Erythroblast (primary cell): Measurements from ENCODE around the gene ALDH1L2.

Experiments
- GATA1 ChIP-seq: IDR thresholded peaks from 2 replicates; pipeline ENCODE4 v1.6.1; 2011; ENCODE audit warnings: low read depth, mild to moderate bottlenecking, control low read depth, low read length, moderate library complexity
- POLR2A ChIP-seq: IDR thresholded peaks from 2 replicates; pipeline ENCODE4 v1.6.1; 2011; ENCODE audit warnings: mild to moderate bottlenecking, low read length

DNA sequence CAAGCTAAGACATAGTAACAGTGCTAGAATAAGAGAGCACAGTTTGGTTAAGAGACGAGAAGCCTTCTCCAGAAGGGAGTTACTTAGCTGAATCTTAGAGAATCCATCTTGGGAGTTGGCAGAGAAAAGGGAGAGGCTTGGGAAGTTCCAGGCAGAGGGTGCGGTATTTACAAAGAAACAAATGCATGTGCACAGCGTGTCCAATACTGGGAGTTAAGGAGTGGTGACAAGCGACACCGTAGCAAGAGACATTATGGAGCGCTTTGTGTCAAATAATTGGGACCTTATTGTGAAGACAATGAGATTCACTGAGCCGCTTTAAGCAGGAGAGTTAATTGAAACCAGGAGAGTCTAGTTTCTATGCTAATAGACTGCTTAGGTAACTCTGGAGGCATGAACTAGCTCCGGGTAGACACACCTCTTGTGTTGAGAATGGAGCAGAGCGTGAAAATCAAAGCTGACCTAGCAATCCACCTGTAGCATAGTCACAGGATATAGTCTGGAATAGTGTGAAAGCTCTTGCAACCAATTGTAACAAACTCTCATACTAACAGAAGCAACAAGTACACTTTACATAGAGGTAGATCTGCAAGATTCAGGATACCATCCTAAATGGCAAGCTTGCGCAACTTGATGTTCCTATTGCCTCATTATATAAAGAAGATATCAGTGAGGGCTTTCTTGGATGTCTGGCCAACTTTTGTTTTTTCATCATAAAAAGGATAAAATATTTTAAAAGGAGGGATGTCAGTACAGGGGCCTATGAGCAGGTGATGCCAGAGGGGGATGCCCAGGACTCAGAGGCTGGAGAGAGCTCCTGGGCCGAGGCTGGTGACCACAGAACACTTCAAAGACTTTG is 5.3 kb downstream of the ALDH1L2 start:
- no peak for TF ChIP-seq POLR2A
- TF ChIP-seq GATA1, result no peak
